Stomach (tissue), 9 donors: ENCODE results near the gene SCP2. TPM values are rescaled to one million over a fixed set of nuclear protein-coding genes. Genes with fewer than 3 reads are reported as not detected.

ENCODE experiments used
- DNase-seq, 2 donors: peaks; one replicate each; pipeline versions ENCODE4 v3.0.0 to v3.0.0-alpha.2; 2013 to 2019
- H3K27ac ChIP-seq, 5 donors: fragments of 200-600 bp in 4 of 5; sonication (generic) in 4 of 5; one replicate each; pipeline ENCODE4 v1.5.1; 2013 to 2019; ENCODE audit warnings: mild to moderate bottlenecking in 1 of 5, moderate library complexity in 1 of 5
- H3K27me3 ChIP-seq, 3 donors: fragments of 200-600 bp; sonication (generic); one replicate each; pipeline ENCODE4 v1.5.1; 2017 to 2019; ENCODE audit warnings: mixed run types in 1 of 3
- H3K36me3 ChIP-seq, 4 donors: fragments of 200-600 bp; sonication (generic); 1 replicate in 3 of 4; 2 replicates in 1 of 4; pipeline ENCODE4 v1.5.1; 2016 to 2019
- H3K4me1 ChIP-seq, 4 donors: fragments of 200-600 bp; sonication (generic); one replicate each; pipeline ENCODE4 v1.5.1; 2016 to 2019
- H3K4me3 ChIP-seq, 4 donors: fragments of 200-600 bp; sonication (generic) in 3 of 4; one replicate each; pipeline ENCODE4 v1.5.1; 2016 to 2019; ENCODE audit warnings: mild to moderate bottlenecking in 1 of 4
- H3K9me3 ChIP-seq, 4 donors: fragments of 200-600 bp; sonication (generic); one replicate each; pipeline ENCODE4 v1.5.1; 2016 to 2019
- EP300 ChIP-seq: sonication (generic); formaldehyde crosslinking; IDR thresholded peaks from one replicate; pipeline ENCODE4 v1.6.1; 2017; ENCODE audit warnings: antibody characterized with exemption
- POLR2A ChIP-seq, 4 donors: fragments of 450-650 bp; IDR thresholded peaks; one replicate each; pipeline ENCODE4 v1.6.1; 2016; ENCODE audit warnings: antibody characterized with exemption in 4 of 4, control low read depth in 2 of 4, mild to moderate bottlenecking in 1 of 4, moderate library complexity in 1 of 4
- POLR2AphosphoS5 ChIP-seq, 3 donors: sonication (generic); formaldehyde crosslinking; IDR thresholded peaks; one replicate each; pipeline ENCODE4 v1.6.1; 2016; ENCODE audit warnings: antibody characterized with exemption in 3 of 3
- WGBS, 5 donors: extraction: QIAGEN DNeasy Blood & Tissue Kit in 3 of 5; methylation state at CpG; one replicate each; pipeline versions ENCODE4 v1.1.5 to v1.1.7; 2013 to 2018; 5-methylcytosine and 5-hydroxymethylcytosine counted together
- intact Hi-C: fragments of 100-400 bp; cut with DNase I; formaldehyde crosslinking; loops from one replicate; pipeline ENCODE4 v1.15.1; 2023; ENCODE audit warnings: low total_unique reads
- polyA plus RNA-seq, 3 donors: library from polyadenylated mRNA; stranded (reverse); fragments of 200-250 nt; gene quantifications; one replicate each; pipeline ENCODE4 v1.2.3, GENCODE V29; 2013
- total RNA-seq, 5 donors: library from RNA; depleted of rRNA; stranded (reverse); fragments of >200 nt; gene quantifications; one replicate each; pipeline versions ENCODE4 v1.1.0 to v1.2.3, GENCODE V29; 2014 to 2016
- TF ChIP-seq, protein P1 (sequence below), 7 experiments: fragments of 450-650 bp in 4 of 7; fragments of 200-600 bp in 3 of 7; sonication (generic) in 3 of 7; IDR thresholded peaks; one replicate each; pipeline ENCODE4 v1.5.1; 2016 to 2019; ENCODE audit warnings: antibody characterized with exemption in 7 of 7, control low read depth in 2 of 7, mild to moderate bottlenecking in 1 of 7
- donor health status: healthy with polysubstance abuse.
- donor health status: Bipolar disorder and iron deficiency.
- donor health status: healthy.

The SCP2 gene
- total and polyA plus RNA-seq, 8 donors = 45.1 to 347 (median 97.0) TPM

DNA sequence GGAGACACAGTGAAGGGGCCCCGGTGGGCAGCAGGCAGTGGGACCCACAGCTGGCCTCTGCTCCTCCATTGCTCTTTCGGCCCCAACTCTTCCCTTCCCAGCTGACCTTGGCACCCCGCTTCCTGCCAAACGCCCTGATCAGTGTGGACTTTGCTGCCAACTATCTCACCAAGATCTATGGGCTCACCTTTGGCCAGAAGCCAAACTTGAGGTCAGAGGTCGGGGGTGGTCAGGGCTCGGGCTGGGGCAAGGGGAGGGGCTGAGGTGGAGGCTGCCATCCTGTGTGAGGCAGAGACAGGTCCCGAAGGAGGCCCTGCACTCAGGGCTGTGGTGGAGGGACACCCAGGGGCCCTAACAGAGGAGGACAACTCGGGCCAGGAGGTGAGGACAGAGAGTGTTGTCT is 148.7 kb downstream of the SCP2 start:
- Histone ChIP-seq H3K4me1 (no peaks in the 10 kb centered on the region), H3K36me3 (peaks cover 7 to 50% (median 31%) of the 10 kb centered on the region in 4 donors), H3K27me3 (no peaks in the 10 kb centered on the region), H3K4me3 (no peak overlapping the region), H3K9me3 (no peaks in the 10 kb centered on the region), H3K27ac (peak overlapping the region in 1 of 5 donors; percentile 1)
- intact Hi-C loops = no loop called here
- 56 to 69% (median 66%) methylated on average over 7 to 8 of the region's 8 CpGs for WGBS, 5 donors
- TF ChIP-seq, protein P1, sequence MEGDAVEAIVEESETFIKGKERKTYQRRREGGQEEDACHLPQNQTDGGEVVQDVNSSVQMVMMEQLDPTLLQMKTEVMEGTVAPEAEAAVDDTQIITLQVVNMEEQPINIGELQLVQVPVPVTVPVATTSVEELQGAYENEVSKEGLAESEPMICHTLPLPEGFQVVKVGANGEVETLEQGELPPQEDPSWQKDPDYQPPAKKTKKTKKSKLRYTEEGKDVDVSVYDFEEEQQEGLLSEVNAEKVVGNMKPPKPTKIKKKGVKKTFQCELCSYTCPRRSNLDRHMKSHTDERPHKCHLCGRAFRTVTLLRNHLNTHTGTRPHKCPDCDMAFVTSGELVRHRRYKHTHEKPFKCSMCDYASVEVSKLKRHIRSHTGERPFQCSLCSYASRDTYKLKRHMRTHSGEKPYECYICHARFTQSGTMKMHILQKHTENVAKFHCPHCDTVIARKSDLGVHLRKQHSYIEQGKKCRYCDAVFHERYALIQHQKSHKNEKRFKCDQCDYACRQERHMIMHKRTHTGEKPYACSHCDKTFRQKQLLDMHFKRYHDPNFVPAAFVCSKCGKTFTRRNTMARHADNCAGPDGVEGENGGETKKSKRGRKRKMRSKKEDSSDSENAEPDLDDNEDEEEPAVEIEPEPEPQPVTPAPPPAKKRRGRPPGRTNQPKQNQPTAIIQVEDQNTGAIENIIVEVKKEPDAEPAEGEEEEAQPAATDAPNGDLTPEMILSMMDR (IDR thresholded peaks at IDR 0.05) = no peak
- TF ChIP-seq POLR2AphosphoS5 (IDR thresholded peaks at IDR 0.05) = no peak
- no peak for TF ChIP-seq EP300
- DNase-seq = no peak

DNA sequence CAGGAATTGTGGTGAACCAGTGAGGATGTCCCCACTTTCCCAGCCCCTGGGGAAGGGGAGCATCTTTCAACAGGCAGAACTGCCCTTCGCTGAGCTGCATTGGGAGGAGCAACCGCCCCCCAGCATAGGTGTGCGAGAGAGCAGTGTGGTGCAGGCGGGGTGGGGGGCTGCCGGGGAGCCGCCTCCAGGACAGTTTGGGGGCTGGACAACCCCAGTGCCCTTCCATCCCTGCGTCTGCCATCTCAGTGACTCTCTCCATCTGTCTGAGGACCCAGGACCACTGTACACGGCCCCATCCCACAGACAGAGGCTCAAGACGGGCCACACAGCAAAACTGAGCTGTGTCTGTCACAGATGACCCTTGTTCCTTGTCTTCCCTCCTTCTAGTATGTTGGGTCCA is 149.1 kb downstream of the SCP2 start:
- peak overlapping the region in 1 of 5 donors; percentile 1 for H3K27ac ChIP-seq
- peaks cover 7 to 50% (median 31%) of the 10 kb centered on the region in 4 donors for H3K36me3 ChIP-seq
- TF ChIP-seq POLR2AphosphoS5 (IDR thresholded peaks at IDR 0.05) = no peak
- TF ChIP-seq EP300 = no peak
- TF ChIP-seq POLR2A (IDR thresholded peaks at IDR 0.05) = no peak
- TF ChIP-seq, protein P1 (IDR thresholded peaks at IDR 0.05) = no peak
- no peaks in the 10 kb centered on the region for H3K4me1 ChIP-seq
- no peak overlapping the region for H3K4me3 ChIP-seq
- WGBS, 5 donors = 94 to 99% (median 96%) methylated on average over 8 to 9 of the region's 9 CpGs
- no peak for DNase-seq
- H3K27me3 ChIP-seq = no peaks in the 10 kb centered on the region
- no peaks in the 10 kb centered on the region for H3K9me3 ChIP-seq
- intact Hi-C loops = no loop called here

DNA sequence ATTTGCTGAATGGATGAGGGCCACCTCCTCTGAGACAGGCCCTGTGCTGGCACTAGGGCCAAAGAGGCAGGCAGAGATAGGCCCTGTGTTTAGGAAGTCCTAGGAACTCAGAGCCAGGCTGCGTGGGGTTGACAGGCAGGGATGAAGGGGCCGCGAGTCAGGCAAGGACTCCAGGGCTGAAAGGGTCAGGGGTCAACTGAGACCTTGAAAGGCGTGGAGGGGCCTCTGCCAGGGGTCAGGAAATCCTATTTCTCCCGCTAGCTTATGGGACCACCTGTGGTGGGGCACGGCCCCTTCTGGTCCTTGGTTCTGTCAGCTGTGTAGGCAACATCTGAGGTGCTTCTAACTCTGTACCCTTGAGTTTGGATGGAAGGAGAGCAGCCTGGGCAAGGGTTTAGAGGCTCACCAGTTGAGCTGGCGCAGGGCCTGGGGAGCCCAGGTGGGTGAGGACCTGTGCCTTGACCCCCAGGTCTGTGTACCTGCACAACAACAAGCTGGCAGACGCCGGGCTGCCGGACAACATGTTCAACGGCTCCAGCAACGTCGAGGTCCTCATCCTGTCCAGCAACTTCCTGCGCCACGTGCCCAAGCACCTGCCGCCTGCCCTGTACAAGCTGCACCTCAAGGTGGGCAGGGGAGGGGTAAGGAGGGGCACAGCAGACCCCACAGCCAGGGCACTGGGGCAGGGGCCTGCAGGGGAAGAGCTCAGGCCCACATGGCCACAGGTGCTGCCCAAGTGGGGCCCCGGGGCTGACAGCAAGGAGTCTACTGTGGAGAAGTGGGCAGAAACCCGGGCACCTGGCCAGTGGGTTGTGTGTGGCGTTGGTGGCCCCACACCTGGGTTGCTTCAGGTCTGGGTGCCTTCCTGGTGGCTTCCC is 149.9 kb downstream of the SCP2 start:
- no peaks in the 10 kb centered on the region for H3K9me3 ChIP-seq
- no peak for TF ChIP-seq POLR2A (IDR thresholded peaks at IDR 0.05)
- TF ChIP-seq, protein P1 (IDR thresholded peaks at IDR 0.05) = no peak
- 89 to 94% (median 90%) methylated on average over 18 to 19 of the region's 19 CpGs for whole genome bisulfite sequencing, 5 donors
- intact Hi-C loops = no loop called here
- H3K27ac ChIP-seq = no peak overlapping the region
- H3K4me3 ChIP-seq = no peak overlapping the region
- no peak for DNase-seq
- no peaks in the 10 kb centered on the region for H3K27me3 ChIP-seq
- H3K4me1 ChIP-seq = no peaks in the 10 kb centered on the region
- H3K36me3 ChIP-seq = peaks cover 7 to 54% (median 35%) of the 10 kb centered on the region in 4 donors

DNA sequence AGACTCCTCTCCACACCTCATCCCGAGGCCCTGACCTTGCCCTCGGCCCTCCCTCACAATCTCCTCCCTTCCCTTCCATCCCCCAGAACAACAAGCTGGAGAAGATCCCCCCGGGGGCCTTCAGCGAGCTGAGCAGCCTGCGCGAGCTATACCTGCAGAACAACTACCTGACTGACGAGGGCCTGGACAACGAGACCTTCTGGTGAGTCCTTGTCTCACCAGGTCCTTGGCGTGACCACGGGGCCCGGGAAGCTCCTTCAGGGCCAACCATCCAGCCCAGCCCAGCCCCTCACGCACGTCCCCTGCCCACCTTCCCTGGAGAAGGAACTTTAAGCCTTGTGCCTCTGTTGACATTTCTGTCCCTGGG is 150.5 kb downstream of the SCP2 start:
- TF ChIP-seq EP300 = no peak
- TF ChIP-seq POLR2A (IDR thresholded peaks at IDR 0.05) = no peak
- no peak for TF ChIP-seq POLR2AphosphoS5 (IDR thresholded peaks at IDR 0.05)
- TF ChIP-seq, protein P1 (IDR thresholded peaks at IDR 0.05) = no peak
- Histone ChIP-seq H3K27ac (no peak overlapping the region), H3K4me1 (no peaks in the 10 kb centered on the region), H3K4me3 (no peak overlapping the region), H3K9me3 (no peaks in the 10 kb centered on the region), H3K36me3 (peaks cover 7 to 60% (median 40%) of the 10 kb centered on the region in 4 donors), H3K27me3 (no peaks in the 10 kb centered on the region)
- 93 to 96% (median 95%) methylated on average over 13 of the region's 13 CpGs for WGBS, 5 donors
- DNase-seq = no peak
- intact Hi-C loops = no loop called here
